Activated CD8-positive, alpha-beta memory T cell treated with anti-CD3 and anti-CD28 coated beads for 48 hours (primary cell): Measurements from ENCODE around the gene RCAN1.
"Not testable (repeated sequence)": the region's sequence is repeated elsewhere in the genome, so short reads cannot be mapped to it uniquely, and the experiment has no call there.

Source experiments
- DNase-seq, 3 experiments: peaks; one replicate each; pipeline ENCODE4 v3.0.0-alpha.2; 2020; ENCODE audit warnings: low read depth in 2 of 3, low spot score in 2 of 3

The RCAN1 gene

GRCh38 chr21:34570313-34570712 lies 44.6 kb downstream of the RCAN1 start:
- no peak for DNase-seq

DNA sequence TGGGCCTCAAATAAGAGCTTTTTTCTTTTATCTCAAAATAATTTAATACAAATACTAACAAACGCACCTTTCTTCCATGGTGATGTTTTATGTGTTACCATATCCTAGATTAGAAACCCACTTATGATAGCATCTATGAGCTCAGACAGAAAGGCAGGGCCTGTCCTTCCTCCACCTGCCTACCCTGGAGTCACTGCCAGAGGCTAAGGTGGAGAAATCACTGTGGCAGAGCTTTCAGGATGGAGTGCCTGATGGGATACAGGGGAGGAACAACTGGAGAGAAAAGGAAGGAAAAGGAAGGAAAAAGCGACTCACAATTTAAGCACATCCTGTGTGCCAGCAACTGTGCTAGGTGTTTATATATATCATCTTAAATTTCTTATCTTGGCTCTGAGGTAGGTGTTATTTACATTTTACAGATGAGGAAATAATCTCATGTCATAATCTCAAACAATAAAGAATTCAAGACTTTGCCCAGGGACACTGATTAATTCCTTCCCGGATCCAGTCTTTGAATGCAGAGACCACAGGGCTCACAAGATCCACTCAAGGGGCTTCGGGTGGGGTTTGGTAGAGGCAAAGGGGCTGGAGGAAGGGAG lies 45.4 kb downstream of the RCAN1 start:
- no peak for DNase-seq

DNA sequence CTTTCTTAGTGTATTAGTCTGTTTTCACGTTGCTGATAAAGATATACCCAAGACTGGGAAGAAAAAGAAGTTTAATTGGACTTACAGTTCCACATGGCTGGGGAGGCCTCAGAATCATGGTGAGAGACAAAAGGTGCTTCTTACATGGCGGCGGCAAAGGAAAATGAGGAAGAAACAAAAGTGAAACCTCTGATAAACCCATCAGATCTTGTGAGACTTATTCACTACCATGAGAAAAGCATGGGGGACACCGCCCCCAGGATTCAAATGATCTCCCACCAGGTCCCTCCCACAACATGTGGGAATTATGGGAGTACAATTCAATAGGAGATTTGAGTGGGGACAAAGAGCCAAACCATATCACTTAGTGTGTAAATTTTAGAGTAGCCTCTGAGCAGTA lies 46.1 kb downstream of the RCAN1 start:
- DNase-seq: not testable (repeated sequence)

GRCh38 chr21:34567604-34568155 lies 47.2 kb downstream of the RCAN1 start:
- no peak for DNase-seq

DNA sequence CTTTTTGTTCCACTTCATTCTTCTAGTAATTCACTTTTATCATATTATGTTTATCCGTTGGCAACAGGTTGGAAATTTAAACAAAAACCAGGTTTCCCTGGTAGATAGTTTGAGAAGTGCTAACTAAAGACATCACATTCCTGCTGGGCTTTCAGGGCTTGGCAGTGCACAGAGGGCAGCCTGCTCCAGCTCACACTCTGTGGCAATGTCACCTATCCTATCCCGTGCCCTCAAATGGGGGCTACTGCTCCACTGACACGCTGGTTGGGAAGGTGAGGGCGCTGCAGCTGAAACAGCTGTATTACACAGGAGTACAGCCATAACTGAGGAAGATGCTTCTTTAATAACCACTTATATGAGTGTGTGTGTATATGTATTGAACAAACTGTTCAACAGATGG lies 49.7 kb downstream of the RCAN1 start:
- DNase-seq: no peak

GRCh38 chr21:34563370-34563769 lies 51.5 kb downstream of the RCAN1 start:
- DNase-seq: not testable (repeated sequence)

DNA sequence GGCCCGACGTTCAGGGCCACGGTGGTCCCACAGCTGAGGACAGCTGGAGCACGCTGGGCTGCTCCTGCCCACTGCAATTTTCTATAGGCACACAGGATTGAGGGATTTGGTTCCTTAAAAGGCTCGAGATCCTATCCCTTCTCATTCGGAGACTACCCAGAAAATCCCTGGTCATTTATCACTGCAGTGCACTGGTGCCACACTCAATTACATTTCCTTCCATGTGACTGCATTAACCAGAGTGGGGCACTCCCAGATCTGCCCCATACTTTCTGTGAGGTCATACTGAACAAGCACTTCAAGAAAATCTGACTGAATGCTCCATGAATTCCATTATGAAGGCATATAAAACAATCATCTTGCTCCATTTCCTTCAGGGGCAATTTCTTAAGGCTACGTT lies 53.1 kb downstream of the RCAN1 start:
- no peak for DNase-seq

- DNase-seq: no peak
These were observed 54.3 kb downstream of the RCAN1 start for GRCh38 chr21:34560609-34561008.

- DNase-seq: no peak
These were observed 54.9 kb downstream of the RCAN1 start for GRCh38 chr21:34560021-34560420.

DNA sequence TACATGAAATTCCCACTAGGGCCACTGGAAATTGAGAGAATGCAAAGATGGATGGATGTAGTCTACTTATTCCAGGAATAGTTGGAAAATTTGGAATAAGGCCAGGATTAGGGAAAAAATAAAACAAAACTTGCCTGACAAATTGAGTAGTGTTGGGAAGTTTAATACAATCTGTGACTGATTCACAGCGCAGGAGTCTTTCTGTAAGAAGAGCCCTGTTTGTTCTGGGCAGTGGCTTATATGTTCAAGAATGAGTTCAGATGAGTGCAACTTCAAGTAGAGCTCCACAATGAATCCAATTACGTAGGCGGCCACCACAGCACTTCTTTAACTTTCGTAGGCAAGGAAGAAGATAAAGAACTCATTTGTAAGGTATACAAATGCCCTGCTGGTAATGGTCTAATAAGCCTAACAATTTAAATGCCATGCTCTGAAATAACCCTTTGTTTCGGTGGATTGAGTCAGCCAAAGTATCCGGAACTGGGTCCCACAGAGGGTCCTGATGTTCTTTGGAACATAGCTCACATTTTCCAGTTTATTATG lies 55.8 kb downstream of the RCAN1 start:
- no peak for DNase-seq

- DNase-seq: no peak
These were observed 56.7 kb downstream of the RCAN1 start for GRCh38 chr21:34558166-34558565.

DNA sequence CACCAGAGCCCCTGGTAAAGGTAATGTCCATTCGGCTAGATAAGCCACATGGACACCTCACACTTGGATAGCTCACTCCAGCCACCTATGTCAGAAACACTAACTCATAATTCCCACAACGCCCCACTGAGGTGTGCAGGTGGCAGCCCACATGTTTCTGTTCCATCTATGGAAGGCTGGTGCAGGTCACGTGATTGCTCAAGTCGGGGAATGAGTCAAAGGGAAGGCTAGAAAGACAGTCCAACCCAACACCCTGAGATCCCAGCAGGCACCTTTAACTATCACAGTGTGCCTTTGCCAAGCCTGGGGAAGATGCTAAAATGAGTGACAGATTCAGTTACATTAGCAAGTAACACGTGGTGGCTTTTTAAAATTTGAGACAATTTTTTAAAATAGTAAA lies 57.7 kb downstream of the RCAN1 start:
- DNase-seq: no peak

DNA sequence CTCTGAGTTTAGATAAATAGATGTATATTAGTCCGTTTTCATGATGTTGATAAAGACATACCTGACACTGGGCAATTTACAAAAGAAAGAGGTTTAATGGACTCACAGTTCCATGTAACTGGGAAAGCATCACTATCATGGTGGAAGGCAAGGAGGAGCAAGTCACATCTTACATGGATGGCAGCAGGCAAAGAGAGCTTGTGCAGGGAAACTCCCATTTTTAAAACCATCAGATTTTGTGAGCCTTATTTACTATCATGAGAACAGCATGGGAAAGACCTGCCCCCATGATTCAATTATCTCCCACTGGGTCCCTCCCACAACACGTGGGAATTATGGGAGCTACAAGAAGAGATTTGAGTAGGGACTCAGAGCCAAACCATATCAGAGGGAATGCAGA lies 60.2 kb downstream of the RCAN1 start:
- not testable (repeated sequence) for DNase-seq

- no peak for DNase-seq
These were observed 60.7 kb downstream of the RCAN1 start for GRCh38 chr21:34554227-34554626.

DNA sequence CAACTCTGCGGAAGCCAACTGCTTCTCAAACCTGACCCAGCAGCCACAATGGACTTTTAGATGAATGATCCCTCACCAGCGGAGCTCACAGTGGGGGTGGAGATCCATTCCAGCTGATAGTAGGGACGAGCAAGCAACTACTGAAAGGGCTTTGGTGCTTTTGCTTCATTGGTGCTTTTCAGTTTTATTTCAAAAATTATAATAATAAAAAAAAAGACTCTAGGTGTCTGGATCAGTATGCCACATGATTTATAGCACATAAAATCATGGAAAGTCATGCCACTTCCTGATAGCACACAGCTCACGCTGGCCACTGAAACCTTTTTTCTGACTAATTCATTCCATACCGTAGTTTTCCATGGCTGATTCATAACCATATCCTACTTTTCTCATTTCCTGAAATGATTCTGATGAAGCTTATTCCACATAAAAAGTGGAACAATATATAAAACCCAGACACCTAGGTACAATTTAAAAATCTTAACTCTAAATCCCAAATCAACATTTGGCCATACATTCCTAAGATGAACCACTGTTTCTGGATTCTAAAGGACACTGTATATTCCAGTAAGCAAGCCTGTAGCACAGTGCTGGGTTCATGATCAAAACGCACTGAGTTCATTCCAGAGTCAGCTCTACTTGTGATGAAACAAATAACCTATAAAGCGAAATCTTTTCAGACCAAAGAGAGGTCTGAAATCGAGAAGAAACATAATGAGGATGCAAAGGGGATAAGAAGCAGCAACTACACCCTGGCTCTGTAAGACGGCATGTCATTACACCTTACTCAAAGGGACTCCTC lies 61.6 kb downstream of the RCAN1 start:
- DNase-seq: no peak

- DNase-seq: no peak
These were observed 62.4 kb downstream of the RCAN1 start for GRCh38 chr21:34552360-34553098.

DNA sequence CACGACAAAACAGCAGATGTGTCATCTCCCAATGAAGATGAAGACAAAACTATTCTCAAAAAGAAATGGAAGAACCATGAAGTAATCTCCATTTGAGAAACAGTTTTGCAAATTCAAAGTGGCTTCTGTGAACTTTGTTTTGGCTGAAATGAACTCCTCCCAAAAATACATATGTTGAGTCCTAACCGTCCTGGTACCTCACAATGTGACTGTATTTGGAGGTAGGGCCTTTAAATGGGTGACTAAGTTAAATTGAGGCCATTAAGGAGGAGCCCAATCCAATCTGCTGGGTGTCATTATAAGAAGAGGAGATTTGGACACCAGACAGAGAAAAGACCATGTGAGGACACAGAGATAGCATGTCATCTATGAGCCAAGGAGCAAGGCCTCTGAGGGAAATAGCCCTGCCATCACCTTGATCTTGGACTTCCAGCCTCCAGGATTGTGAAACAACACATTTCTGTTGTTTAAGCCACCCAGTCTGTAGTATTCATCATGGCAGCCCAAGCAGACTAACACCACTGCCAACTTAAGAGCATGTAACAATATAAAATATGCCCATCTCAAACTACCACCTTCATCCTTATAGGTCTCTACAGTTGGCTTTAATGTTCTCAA lies 64.6 kb downstream of the RCAN1 start:
- DNase-seq: no peak

- DNase-seq: no peak
These were observed 66.0 kb downstream of the RCAN1 start for GRCh38 chr21:34548781-34549376.

DNA sequence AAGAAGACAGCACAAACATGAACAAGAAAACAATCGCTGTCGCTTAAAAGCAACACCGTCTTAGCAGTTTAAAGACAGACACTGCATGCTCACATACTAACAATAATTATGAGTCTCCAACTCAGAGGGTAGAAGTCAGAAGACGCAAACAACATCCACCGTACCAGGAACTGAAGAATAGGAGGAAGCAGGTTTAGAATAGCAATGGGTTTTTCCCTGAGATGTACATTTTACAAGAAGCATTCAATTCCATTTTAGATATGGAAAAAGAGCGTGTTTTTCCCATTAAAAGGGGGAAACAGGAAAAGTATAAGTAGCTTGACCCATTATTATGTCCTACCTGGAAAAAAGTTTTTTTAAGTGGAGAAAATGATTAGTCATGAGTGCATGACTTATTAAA lies 68.4 kb downstream of the RCAN1 start:
- DNase-seq: no peak

DNA sequence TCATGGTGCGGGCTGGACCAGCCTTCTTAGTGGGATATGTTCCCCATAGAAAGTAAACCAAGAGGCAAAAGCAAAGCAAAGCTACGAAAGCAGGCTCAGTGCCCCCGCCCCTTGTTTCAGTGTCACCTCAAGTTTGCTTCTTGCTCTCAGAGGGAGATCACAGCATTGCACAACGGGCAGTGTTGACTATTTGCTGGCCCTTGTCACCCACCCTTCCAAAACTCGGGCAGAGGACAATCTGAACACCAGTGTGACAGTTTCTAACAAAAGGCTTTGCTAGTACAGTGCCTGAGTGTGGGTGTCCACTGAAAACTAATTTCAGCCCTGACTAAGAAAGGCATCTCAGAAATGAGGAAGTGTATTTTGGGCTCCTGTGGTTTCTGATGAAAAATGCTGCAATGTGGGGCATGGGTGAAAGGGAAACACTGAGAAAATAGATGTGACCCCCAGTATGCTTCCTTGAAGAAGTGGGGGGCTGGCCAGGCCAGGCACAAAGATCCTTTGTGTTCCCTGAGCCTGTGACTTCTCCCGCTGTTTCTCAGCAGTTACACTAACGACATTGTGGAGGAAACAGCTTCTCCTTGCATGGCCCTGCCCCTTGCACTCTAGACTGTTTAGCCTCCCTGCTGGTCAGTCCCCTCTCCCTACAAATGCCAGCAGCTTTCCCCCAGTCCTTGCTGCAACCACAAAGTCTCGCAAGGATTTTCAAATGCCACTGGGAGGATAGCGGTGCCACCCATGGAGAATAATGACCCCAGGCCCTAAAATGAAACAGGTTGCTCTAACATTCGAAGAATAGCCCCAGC lies 69.6 kb downstream of the RCAN1 start:
- no peak for DNase-seq
